GM13977 (cell line): ENCODE results near the gene DGKI.

ENCODE experiments used
- DNase-seq: peaks from one replicate; pipeline ENCODE4 v3.0.0; 2012; ENCODE audit warnings: low spot score
- in situ Hi-C: fragments of 300-500 bp; cut with MboI; formaldehyde crosslinking; loops from one replicate; pipeline ENCODE4 v1.12.0; 2022; ENCODE audit warnings: low sequenced_read_pairs, low pct_unique_long_range_greater_than_20kb, mixed read lengths, inconsistent platforms; ENCODE audit not compliant: unreplicated experiment
- TF ChIP-seq, protein P1 (sequence below): IDR thresholded peaks from 2 replicates; pipeline ENCODE4 v1.5.1; 2012; ENCODE audit warnings: mild to moderate bottlenecking, control low read depth; ENCODE audit not compliant: insufficient read depth; ENCODE audit errors: extremely low read depth, missing control alignments

Gene DGKI

DNA sequence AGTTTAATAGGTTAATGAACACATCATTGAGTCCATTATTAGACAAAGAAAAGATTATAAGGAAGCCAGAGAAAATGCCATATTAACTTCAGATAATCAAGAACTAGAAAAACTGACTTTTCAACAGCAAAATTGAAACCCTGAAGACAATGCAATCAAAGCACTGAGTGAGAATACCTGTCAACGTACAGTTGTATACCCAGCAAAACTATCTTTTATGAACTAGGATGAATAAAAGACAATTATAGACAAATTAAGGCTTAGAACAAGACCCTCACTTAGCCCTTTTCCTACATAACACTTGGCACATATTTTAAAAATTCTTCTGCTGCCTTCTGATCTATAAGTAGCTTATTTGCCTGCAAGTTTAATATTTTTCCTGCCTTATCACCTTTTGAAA is 19.0 kb upstream of the DGKI start:
- no peak for DNase-seq
- in situ Hi-C loops: no loop called here
- TF ChIP-seq, protein P1, sequence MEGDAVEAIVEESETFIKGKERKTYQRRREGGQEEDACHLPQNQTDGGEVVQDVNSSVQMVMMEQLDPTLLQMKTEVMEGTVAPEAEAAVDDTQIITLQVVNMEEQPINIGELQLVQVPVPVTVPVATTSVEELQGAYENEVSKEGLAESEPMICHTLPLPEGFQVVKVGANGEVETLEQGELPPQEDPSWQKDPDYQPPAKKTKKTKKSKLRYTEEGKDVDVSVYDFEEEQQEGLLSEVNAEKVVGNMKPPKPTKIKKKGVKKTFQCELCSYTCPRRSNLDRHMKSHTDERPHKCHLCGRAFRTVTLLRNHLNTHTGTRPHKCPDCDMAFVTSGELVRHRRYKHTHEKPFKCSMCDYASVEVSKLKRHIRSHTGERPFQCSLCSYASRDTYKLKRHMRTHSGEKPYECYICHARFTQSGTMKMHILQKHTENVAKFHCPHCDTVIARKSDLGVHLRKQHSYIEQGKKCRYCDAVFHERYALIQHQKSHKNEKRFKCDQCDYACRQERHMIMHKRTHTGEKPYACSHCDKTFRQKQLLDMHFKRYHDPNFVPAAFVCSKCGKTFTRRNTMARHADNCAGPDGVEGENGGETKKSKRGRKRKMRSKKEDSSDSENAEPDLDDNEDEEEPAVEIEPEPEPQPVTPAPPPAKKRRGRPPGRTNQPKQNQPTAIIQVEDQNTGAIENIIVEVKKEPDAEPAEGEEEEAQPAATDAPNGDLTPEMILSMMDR: no peak

DNA sequence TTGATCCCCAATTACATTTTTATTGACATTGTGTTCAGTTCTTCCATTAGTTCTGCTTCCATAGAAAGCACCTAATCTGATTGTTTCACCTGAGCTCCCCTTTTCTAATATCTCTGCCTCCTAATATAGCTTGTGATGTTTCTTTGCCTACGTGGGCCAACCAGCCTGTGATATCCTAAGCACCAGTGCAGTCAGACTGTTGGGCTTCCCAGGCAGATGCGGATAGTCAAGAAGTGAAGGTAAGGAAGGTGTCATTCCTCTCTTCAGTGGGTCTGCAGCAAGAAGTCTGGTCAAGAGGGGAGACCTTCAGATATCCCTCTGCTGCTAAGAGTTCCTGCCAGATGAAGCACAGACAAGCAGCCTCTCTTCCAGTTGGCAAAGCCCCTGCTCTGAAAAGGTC is 16.2 kb upstream of the DGKI start:
- in situ Hi-C loops: no loop called here
- TF ChIP-seq, protein P1: no peak
- no peak for DNase-seq

DNA sequence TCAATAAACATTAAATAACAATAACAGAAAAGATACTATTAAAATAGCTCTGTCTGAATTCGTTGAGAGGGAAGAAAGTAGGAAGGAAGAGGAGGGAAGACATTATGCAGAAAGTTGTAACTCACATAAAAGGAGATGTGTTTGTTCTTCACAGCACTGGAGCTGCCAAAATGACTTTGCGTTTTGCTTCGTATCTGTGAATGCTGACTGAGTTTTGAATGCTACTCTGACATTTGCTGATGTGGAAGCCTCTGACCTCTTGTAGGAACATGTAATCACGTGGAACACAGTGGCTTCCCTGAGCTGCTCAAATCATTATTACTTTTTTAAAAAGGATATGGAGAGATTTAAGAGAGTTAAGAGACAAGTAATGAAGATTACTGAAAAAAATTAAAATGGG is 15.6 kb upstream of the DGKI start:
- TF ChIP-seq, protein P1: no peak
- in situ Hi-C loops: no loop called here
- DNase-seq: no peak

DNA sequence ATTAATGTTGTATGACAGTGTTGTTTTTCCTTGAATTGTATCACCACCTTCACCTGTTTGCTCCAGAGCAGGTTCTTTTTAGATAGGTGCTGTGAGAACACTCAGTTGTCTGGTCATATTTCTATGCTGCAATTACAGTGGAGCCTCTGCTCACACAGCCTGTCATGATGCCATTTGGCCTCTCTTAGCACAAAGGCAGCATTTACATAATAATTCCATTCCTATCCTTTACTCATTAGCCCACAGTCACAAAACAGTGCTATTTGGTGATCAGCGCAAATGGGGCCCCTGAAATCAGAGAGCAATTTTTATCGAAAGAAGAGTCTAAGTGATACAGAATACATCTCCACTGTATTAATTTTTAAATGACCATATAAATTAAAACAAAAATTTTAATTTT is 13.8 kb upstream of the DGKI start:
- in situ Hi-C loops: no loop called here
- no peak for DNase-seq
- TF ChIP-seq, protein P1: no peak

DNA sequence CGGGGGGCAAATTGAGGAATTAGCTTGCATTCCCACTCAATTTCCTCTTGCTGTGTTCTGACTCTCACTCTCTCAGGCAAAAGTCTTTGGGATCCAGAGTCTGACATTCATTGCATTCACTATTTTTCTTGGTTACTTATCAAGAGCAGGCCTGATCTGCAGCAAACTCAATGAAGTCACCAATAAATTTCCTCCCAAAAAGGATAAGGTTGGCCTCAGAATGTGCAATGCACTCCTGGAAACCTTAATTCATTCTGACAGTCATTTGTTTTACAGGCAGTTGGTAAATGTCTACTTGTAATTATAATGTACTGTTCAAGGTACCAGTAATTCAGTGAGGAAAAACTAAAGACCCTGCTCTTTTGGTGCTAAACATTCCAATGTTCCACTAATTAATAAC is 6.3 kb upstream of the DGKI start:
- no peak for DNase-seq
- in situ Hi-C loops: no loop called here
- TF ChIP-seq, protein P1: no peak

DNA sequence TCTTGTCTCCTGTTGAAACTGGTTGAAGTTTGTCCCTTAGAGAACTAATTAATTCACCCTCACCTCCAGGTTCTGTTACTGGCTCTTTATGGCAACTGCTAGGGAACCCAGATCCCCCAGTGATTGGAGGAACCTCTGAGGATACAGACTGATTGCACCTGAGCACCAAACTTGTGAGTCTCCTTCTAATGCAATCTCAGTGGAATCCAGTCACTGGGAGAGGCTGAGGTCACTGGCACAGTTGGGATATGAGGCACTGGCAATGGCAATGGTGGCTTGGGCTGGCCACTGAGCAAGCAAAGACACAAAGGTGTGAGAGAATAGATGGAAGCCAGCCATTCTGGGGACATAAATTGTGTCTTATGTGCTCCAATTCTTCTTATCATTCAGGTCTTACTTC is 5.3 kb upstream of the DGKI start:
- TF ChIP-seq, protein P1: no peak
- DNase-seq: no peak
- in situ Hi-C loops: no loop called here
